ENCODE results near the gene RAPGEF2.

DNA sequence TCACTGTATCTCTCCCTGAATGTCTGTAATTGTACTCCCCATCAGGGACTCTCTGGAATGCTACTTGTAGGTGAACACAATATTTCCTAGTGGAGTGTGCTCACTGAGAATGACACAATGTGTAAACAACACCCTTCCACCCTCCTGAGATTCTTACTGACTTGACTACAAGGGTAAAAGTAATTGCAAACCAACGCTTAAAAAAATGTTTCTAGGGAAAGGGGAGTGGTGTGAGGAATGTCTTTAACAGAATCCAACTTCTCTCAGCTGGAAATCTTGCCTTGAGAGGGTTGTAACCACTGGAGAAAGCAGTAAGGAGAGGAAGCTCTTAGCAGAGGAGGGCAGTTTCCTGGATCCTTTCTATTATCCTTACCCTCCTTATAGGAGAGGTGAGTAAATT lies 5.1 kb upstream of the RAPGEF2 start:
- TF ChIP-seq POLR2A (IDR thresholded peaks at IDR 0.05): no peak
- TF ChIP-seq CTCF (IDR thresholded peaks at IDR 0.05): no peak
- no peak for TF ChIP-seq POLR2AphosphoS5 (IDR thresholded peaks at IDR 0.05; ENCODE audit: insufficient read depth in 1 of 2, low read depth in 1 of 2)
